Urothelium cell line (cell line): ENCODE data around the gene BCL3.
A peak's percentile ranks its signal among the peaks of the same experiment; 100 is the strongest.

Experiments used
- DNase-seq: peaks from one replicate; pipeline ENCODE4 v3.0.0; 2011; ENCODE audit warnings: low spot score, mixed read lengths
- FAIRE-seq: peaks from 2 replicates; lab custom pipeline; 2011; peaks lifted over from hg19 to GRCh38; lab: Jason Lieb, UNC

Gene BCL3

DNA sequence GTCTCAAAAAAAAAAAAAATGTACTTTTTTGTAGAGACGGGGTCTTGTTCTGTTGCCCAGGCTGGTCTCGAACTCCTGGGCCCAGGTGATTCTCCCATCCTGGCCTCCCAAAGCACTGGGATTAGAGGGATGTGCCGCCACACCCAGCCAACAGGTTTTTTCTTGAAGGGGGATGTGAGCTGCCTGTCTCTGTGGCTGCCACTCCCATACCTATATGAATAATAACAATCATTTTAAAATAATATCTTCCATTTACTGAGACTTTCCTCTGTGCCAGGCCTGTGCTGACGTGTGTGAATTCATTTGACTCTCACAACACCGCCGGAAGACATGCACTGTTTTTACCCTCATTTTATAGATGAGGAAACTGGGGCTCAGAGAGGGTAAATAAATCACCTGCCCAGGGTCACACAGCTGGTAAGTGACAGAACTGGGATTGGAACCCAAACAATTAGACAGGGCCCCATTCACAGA, 7.2 kb upstream of the BCL3 start:
- FAIRE-seq (no peak), DNase-seq (no peak)

DNA sequence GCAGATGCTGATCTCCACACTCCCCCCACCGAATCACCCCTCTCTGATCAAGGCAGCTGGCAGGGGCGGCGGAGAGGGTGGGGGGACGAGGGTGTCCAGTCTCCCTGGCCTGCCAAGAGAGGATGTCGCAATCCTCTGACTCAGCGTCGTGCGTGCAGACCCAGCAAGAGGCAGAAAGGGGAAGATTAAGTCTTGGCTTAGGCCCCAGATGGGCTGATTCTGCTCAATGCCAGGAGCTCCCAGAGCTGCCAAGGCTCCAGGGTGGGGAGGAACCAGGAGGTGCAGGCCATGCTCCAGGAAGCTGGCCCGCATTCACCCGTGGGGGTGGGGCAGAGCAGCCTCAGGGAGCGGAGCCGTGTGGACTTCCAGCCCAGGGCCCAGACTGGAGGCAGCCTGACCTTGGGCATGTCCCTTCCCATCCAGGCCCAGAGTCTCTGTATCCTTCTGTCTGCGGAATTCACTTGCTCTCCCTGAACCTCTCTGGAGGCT, 6.6 kb upstream of the BCL3 start:
- peak; percentile 83 for FAIRE-seq

DNA sequence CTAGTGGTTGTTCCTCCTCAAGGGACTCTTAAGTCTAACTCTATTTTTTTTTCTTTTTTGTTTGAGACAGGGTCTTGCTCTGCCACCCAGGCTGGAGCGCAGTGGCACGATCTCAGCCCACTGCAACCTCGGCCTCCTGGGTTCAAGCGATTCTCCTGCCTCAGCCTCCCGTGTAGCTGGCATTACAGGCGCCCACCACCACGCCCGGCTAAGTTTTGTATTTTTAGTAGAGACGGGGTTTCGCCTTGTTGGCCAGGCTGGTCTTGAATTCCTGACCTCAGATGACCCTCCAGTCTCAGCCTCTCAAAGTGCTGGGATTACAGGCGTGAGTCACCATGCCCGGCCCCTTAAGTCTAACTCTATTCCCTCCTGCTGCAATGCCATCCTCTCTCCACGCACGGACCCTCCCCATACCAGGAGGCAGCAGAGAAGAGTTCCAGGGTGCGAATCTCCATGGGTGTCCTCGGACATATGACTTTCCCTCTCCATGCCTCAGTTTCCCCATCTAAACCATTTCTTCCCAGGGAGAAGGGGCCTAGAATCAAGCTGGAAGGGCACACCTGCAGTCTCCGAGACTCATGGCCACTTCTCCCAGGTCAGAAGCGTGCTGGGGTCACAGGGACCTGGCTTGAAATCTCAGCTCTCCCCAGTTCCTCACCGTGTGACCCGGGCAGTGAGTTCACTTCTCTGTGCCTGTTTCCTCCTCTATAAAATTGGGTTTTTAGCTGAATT, 6.0 kb upstream of the BCL3 start:
- no peak for DNase-seq
- FAIRE-seq, result peak; percentile 44

More for the DNA sequence above, 6.6 kb upstream of the BCL3 start:
- peak; percentile 95 for DNase-seq

DNA sequence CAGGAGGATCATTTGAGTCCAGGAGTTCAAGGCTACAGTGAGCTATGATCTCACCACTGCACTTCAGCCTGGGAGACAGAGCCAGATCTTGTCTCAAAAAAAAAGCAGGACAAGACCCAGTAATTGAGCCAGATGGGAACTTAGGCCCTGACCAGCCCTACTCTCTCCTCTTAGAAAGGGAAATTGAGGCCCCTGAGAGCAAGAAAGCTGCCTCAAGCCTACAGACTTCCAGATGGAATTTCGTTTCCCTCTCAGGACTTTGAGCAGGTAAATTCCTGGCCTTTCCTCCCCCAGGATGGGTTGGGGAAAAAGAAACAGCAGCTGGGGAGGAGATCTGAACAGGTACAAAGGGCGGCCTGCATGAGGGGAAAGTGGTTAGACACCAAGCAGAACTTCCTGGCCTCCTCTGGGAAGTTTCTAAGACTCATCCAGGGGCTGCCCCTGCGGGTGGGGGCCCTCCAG, 3.6 kb upstream of the BCL3 start:
- DNase-seq (no peak), FAIRE-seq (no peak)

DNA sequence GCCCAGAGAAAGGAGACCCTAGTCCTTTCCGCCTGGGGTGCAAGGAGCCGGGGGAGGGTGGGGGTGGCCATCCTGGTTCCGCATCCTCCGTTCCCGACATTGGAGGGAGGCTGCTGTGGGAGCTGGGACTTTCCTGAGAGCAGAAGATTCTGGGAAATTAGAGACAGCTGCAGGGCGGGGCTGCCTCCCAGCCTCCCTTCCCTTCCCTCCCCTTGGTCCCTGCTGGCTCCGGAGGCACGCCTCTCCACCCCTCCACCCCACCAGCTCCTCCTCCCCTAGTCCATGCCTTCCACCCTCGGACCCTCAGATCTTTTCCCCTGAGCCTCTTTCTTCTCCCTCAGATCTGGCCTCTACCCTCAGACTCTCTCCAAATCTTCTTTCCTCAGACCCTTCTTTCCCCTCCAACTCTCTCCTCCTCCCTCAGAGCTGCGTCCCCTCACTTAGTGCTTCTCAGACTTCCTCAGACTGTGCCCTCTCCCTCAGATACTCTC, 3.1 kb upstream of the BCL3 start:
- FAIRE-seq (no peak), DNase-seq (peak; percentile 58)

DNA sequence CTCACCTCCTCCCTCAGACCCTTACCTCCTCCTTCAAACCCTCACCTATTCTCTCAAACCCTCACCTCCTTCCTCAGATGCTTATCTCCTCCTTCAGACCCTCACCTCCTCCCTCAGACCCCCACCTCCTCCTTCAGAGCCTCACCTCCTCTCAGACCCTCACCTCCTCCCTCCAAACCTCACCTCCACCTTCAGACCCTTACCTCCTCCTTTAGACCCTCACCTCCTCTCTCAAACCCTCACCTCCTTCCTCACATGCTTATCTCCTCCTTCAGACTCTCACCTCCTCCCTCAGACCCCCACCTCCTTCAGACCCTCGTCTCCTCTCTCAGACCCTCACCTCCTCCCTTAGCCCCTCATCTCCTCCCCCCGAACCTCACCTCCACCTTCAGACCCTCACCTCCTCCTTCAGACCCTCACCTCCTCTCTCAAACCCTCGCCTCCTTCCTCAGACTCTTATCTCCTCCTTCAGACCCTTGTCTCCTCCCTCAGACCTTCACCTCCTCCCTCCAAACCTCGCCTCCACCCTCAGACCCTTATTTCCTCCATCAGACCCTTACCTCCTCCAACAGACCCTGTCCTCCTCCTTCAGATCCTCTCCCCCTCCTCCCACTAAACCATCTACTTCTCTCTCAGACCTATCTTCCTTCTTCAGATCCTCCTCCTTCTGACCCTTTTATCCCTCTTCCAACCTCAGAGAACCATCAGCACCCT, 2.5 kb upstream of the BCL3 start:
- no peak for DNase-seq
- FAIRE-seq, result no peak

DNA sequence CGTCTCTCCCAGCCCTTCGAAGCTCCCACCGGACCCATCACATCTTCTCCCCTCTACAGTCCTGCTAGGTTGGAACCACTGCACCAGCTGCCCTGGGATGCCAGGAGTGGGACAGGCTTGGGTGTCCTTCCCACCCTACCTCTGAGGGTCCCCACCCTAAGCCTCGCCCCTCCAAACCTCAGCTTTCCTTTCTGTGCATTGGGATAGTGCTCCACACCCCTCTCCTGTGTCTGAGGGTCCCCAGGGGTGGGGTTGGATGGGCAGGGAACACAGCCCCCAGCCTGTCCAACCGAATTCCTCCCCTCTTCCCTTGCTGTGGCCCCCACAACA, 1.9 kb upstream of the BCL3 start:
- FAIRE-seq, result peak; percentile 20
- no peak for DNase-seq

DNA sequence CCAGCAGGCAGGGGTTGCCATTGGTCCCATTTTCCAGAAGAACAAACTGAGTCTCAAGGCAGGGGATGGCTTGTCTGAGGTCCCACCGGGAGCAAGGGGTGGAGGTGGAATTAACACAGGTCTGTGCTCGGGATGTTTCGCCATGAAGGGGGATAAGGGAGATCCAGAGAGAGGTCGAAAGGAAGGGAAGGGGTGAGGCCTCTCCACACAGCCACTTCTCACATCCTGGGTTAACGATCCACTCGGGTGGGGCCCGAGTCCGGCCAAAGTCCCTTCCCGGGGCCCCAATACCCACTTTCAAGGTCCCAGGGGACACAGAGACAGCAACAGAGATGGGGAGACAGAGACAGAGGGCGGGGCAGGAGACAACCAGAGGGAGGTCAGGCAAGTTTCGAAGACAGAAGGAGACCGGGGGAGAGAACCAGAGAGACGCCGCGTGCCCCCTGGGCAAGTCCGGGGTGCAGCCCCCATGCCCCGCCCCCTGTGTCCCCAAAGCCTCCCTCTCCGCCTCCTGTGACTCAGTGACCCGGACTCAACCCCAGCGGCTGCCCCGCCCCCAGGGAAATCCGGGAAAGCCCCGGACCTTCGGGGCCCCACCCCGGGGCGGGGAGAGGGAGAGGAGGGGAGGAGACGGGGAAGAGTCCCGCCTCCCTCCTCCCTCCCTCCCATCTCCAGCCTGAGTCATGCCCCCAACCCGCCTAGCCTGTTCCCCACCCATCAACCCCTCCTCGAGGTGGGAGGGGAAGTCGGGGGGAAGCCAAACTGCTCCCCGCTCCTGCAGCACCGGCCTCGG, 1.4 kb upstream of the BCL3 start:
- peak; percentile 91 for DNase-seq
- FAIRE-seq, result no peak

DNA sequence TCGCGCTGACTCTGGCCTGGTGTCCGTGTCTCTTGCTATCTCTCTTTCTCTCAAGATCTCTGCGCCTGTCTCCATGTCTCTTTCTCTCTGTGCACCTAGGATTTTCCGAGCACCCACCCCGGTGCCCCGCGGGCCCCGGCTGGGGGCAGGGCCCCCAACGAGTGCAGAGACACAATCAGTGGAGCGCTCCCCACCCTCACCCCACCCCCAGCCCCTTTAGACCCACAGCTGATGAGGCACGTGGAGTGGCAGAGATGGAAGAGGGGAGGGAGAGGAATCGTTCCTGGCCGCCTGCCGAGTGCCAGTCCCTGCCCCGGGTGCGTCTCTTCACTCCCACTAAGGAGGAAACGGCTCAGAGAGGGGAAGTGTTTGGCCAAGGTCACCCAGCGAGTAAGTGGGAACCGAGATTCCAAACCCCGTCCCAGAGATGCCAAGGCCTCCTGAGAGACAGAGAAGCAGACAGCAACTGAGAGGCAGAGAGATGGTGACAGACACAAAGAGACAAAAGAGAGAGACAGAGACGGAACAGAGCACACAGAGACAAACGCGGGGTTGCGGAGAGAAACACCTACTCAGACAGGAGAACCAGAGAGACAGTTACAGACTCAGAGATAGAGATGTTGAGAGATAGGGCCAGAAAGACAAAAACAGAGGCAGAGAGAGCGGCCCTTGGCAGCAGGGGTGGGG, 626 bp upstream of the BCL3 start:
- FAIRE-seq, result no peak
- DNase-seq, result peak; percentile 52

DNA sequence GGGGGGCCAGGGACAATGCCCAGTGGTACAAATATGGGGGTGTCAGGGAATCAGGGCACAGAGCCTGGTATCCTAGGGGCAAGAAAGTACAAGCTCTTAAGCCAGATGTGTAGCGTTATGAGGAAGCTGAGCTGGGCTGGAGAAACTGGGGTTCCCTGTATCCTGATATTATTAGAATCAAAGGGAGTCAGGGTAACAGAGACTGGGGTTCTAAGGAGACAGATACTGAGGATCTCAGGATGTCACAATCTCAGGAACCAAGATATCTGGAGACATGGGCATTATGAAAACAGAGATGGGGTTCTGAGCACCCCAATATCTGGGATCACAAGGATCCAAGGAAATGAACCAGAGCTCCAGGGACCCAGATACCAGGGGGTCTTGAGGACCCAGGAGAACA, 784 bp downstream of the BCL3 start:
- DNase-seq, result no peak
- no peak for FAIRE-seq

DNA sequence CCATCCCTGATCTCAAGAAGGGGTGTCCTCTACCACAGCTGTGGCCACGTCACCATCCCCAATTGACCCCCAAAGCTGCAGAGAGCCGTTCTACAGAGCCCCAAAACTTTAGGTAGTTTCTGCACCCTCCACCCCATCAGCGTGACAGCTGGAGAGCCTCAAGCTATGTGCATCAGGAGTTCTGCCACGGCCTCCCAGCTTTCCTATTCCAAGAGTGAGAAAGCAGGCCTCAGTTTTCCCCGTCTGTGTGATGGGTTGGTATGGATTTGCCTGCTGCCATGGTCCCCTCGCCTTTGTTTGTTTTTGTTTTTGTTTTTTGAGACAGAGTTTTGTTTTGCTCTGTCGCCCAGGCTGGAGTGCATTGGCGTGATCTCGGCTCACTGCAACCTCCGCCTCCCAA, 1.5 kb downstream of the BCL3 start:
- DNase-seq, result no peak
- no peak for FAIRE-seq

DNA sequence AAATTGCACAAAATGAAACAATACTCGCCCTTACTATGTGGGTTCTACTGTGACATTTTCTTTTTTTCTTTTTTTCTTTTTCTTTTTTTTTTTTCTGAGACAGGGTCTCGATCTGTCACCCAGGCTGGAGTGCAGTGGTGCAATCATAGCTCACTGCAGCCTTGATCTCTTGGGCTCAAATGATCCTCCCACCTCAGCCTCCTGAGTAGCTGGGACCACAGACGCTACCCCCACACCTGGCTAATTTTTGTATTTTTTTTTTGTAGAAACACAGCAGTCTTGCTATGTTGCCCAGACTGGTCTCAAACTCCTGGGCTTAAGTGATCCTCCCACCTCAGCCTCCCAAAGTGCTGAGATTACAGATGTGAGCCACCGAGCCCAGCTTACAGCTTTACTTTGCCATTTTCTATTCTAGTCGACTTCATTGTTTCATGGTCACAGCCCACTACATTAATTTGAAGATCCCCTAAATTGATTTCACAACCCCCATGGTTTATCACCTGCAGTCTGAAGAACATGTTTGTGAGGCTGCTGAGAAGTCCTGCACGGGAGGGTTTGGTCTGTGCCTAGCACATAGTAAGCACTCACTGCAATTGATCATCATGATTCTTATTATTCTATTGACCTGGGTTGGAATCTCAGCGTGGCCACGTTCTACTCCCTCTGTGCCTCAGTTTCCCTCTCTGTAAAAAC, 3.8 kb downstream of the BCL3 start:
- no peak for DNase-seq
- FAIRE-seq, result no peak

DNA sequence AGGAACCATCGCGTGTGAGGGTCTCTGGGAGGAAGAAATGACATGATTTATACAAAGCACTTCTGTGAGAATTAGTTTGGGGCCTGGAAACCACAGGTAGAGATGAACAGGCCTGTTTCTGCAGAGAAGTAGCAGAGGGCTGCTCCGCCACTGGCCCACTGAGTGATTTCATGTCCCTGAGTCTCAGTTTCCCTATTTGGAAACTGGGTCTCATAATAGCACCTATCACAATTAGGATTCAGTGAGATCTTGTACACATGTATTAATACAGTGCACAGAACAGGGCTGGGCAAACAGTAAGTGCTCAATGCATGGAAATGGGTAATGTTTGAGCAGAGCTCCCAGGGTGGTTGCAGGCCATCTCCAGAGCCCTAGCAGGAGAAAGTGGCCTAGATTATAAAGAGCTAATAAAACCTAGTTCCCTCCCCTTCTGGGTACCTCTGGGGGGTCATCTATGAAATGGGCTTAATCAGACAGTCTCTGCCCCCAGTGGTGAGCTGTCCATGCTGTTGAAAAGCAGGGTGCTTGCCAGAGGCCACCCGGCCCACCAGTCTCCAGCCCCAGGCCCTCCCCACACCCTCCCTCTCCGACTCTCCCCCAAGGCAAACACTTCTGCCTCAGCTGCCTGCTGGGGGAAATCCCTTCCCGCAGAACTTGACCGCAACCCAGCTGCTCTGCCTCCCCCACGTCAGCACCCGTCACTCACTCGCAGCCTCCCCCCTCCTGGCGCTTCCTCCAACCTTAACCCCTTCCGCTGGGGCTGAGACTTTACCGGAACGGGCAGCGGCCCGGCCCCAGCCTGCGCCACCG, 4.5 kb downstream of the BCL3 start:
- peak; percentile 90 for DNase-seq
- FAIRE-seq, result peak; percentile 78

DNA sequence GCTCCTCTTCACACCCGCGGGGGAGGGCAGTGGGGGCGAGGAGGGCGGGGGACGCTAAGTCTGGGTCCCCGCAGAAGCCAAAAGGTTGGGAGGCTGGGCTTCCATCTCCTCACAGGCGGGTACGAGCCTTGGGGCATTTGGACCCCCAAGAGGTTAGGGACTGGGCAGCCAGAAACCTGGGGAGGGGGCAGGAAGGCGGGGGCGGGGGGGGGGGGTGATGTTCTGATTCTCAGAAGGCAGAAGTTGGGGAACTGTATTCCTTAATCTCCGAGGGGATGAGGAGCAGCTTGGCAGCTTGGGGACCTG, 5.1 kb downstream of the BCL3 start:
- DNase-seq, result no peak
- FAIRE-seq, result no peak

DNA sequence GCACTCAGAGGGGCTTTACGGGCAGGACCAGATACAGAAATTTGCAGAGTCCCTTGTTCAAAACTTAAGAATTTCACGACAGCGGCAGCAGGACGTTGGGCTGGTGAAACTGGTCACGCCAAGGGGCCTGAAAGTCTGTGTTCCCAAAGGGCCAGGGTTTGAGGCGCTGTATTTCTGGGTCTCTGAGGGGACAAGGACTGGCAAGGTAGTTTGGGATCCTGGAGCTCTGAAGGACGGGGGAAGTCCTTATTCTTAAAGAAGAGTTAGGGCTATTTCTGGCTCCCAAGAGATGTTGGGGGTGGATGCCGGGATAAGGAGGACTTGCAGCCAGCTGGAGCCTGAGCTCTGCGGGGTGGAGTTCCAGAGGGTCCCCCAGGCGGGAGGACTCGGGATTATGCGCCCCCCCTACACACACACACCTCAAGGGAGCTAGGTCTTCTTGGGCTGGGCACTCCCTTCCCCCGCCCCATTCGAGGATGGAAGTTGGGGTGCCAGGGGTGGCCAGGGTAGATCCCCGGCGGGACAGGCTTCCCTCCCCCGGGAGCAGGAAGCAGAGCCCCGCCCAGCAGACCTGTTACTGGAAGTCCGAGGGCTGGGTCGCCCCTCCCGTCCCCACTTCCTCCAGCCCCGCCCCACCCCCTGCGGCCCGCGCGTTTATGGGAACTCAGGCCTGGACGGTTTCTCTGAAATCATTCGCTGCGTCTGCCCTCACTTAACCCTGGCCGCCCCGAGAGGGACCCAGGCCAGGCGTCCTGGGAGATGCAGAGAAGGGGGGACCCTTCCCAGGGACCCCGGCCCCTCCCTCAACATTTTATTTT, 5.6 kb downstream of the BCL3 start:
- FAIRE-seq, result no peak
- peak; percentile 82 for DNase-seq

DNA sequence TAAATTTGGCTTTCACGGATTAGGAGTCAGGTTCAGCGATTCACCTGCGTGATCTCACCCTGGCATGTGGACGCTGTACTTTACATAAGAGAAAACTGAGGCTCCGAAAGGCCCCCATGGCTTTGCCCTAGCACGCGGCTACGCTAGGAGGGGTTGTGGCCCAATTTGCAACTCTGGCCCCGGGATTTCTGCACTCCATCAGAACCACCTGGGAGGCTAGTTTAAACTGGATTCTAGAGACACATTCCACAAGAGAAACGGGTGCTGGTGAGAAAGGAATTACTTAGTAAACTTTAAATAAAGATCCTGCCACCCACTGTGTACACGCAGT, 6.2 kb downstream of the BCL3 start:
- FAIRE-seq (no peak), DNase-seq (no peak)

DNA sequence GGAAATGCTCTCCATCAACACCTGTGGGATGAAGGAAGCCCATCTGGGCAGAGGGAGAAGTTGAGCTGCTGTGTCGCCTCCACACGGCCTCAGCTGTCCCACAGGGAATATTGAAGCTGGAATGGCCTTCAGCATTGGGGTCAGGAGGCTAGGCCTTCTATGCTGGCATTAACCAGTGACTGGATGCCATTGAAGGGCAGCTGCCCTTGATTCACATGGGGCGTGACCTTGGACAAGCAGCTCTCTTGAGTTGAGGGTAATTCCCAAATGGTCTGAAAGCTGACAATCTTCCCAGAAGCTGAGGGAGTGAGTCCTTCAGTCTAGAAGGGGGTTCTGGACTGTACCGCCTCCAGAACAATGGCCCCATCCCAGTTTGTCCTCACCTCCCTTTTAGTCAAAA, 6.7 kb downstream of the BCL3 start:
- FAIRE-seq (no peak), DNase-seq (no peak)

DNA sequence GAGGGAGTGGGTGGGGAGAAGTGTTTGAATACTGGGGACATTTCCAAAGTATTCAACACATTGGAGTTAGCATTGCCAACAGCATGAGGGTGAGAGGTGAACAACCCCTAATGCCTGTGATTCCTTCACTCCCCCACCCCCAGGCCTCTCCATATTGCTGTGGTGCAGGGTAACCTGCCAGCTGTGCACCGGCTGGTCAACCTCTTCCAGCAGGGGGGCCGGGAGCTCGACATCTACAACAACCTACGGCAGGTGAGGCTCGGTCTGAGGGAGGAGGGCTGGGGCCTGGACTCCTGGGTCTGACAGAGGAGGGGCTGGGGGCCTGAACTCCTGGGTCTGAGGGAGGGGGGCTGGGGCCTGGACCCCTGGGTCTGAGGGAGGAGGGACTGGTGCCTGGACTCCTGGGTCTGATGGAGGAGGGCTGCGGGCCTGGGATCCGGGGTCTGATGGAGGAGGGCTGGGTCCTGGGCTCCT, 7.6 kb downstream of the BCL3 start:
- FAIRE-seq, result no peak
- no peak for DNase-seq
